Left lung (tissue), 10 donors: ENCODE results near the gene S100A6. TPM values are rescaled to one million over a fixed set of nuclear protein-coding genes. Genes with fewer than 3 reads are reported as not detected.

Experiments used
- ATAC-seq: fragments of 200-7000 bp; cut with Tn5 transposase; one replicate; pipeline ENCODE4 v1.9.1; 2020; ENCODE audit warnings: moderate library complexity
- DNase-seq, 4 donors: peaks; one replicate each; pipeline ENCODE4 v3.0.0-alpha.2; 2013 to 2020
- H3K27ac ChIP-seq, 2 donors: fragments of 200-600 bp; sonication (generic) in 1 of 2; one replicate each; pipeline versions ENCODE4 v1.5.0 to v1.8.0; 2020 to 2021
- H3K27me3 ChIP-seq, 2 donors: fragments of 200-600 bp; sonication (generic) in 1 of 2; one replicate each; pipeline versions ENCODE4 v1.5.0 to v1.8.0; 2020 to 2021
- H3K36me3 ChIP-seq, 2 donors: fragments of 200-600 bp; sonication (generic) in 1 of 2; one replicate each; pipeline versions ENCODE4 v1.5.0 to v1.8.0; 2020 to 2021
- H3K4me1 ChIP-seq, 2 donors: fragments of 200-600 bp; one replicate each; pipeline ENCODE4 v1.8.0; 2021
- H3K4me3 ChIP-seq, 2 donors: fragments of 200-600 bp; sonication (generic) in 1 of 2; one replicate each; pipeline versions ENCODE4 v1.5.0 to v1.8.0; 2020 to 2021; ENCODE audit warnings: mild to moderate bottlenecking in 1 of 2
- H3K9me3 ChIP-seq, 2 donors: fragments of 200-600 bp; sonication (generic) in 1 of 2; one replicate each; pipeline versions ENCODE4 v1.5.0 to v1.8.0; 2020 to 2021
- CTCF ChIP-seq, 2 donors: fragments of 200-600 bp; sonication (generic) in 1 of 2; IDR thresholded peaks; one replicate each; pipeline versions ENCODE4 v1.5.0 to v1.8.0; 2021; ENCODE audit warnings: antibody characterized with exemption in 2 of 2
- intact Hi-C, 2 donors: fragments of 100-400 bp; cut with DNase I; formaldehyde crosslinking; loops; one replicate each; pipeline versions ENCODE4 v1.11.2 to v1.14.2; 2022
- polyA plus RNA-seq, 6 donors: library from polyadenylated mRNA; unstranded; fragments of 120-200 nt; gene quantifications; one replicate each; pipeline ENCODE4 v1.2.1, GENCODE V29; 2013; ENCODE audit not compliant: insufficient read length in 6 of 6
- total RNA-seq, 2 donors: library from RNA; stranded (reverse); fragmentation: NEBNext Ultra II Directional; extraction: Animal tissue kit (Norgen Biotek cat#: 25700); gene quantifications; one replicate each; pipeline ENCODE4 v1.2.1, GENCODE V29; 2021
- donor health status: DM: no; HTN: yes; CAD: no.
- donor health status: DM: no; HTN: no; CAD: no.

The S100A6 gene
- total and polyA plus RNA-seq, 8 donors = 156 to 1,797 (median 210) TPM

DNA sequence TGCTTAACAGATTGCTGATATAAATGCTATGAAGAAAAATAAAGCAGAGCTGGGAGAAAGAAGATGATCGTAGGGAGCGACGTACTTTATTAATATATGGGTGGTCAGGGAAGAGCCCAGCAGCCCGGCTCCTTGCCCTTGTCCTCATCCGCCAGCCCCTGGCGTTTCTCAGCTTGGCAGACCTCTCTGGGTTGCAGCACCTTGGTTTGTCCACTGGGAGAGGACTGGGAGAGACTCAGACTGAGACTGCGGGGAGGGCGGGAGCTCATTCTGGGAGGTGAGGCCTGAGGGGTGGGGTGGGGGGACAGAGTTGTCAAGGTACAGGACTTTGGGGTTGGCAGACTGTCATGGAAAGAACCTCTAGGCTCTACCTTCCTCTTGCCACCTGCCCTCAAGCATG, 16.5 kb upstream of the S100A6 start:
- H3K4me3 ChIP-seq = no peak overlapping the region
- no peaks in the 10 kb centered on the region for H3K36me3 ChIP-seq
- H3K27me3 ChIP-seq = no peaks in the 10 kb centered on the region
- no peak for DNase-seq
- no peak for TF ChIP-seq CTCF (IDR thresholded peaks at IDR 0.05)
- no peak for ATAC-seq
- peaks cover 8 to 67% of the 10 kb centered on the region in 2 donors for H3K4me1 ChIP-seq
- intact Hi-C loops = no loop called here
- no peaks in the 10 kb centered on the region for H3K9me3 ChIP-seq
- H3K27ac ChIP-seq = no peak overlapping the region

DNA sequence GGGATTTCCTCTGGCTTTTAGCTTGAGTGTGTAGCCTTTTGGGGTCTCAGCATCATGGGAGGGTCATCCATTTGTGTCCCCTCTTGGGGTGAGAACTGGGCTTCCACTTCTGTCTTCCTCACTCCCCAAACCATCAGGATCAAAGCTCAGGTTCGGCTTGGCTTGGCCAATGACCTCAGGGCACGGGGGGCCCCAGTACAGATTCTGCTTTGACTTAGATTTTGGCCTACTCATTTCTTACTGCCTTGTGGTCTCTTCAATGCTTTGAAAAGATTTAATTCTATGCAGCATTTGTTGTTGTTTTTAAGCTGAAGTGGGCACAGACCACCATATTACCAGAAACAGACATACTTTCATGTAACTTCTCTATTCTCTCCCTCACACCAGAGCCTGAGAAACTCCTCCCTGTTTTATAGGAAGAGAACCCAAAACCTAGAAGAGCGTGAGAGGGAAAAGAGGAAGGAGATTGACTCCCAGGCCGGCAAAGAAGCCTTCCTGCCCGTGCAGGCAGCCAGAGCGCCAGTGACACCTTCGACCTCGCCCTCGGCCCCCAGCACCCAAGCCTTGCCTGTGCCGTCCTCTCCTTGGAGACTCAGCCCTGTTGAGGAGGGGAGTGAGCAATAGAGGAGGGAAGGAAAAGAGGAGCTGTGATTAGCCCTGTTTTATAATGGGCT, 15.2 kb upstream of the S100A6 start:
- peak overlapping the region in 1 of 2 donors; percentile 73 for H3K27ac ChIP-seq
- no peak for ATAC-seq
- H3K27me3 ChIP-seq = no peaks in the 10 kb centered on the region
- TF ChIP-seq CTCF (IDR thresholded peaks at IDR 0.05) = no peak
- no peaks in the 10 kb centered on the region for H3K9me3 ChIP-seq
- peaks cover 8 to 74% of the 10 kb centered on the region in 2 donors for H3K4me1 ChIP-seq
- peak in 1 of 4 donors; percentile 31 for DNase-seq
- no peak overlapping the region for H3K4me3 ChIP-seq
- intact Hi-C loops = no loop called here
- no peaks in the 10 kb centered on the region for H3K36me3 ChIP-seq

DNA sequence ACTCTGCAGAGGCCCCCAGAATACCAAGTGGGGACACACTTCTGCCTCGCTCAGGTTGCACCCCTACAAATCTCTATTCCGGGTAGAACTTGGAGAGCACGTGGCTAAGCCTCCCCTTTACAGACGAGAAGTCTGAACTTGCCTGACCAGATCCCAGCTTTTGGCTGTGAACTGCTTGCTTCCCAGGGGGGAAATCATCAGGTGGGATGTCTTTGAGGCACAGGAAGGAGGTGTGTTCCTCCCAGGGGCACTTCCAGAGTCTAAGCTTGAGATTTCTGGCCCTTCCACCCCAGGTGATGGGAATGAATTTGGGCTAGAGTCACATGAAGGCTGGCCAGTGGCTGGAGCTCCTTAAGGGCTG, 14.6 kb upstream of the S100A6 start:
- H3K27ac ChIP-seq = peak overlapping the region in 1 of 2 donors; percentile 73
- intact Hi-C loops = no loop called here
- DNase-seq (no peak), ATAC-seq (no peak)
- H3K27me3 ChIP-seq = no peaks in the 10 kb centered on the region
- H3K4me3 ChIP-seq = no peak overlapping the region
- H3K9me3 ChIP-seq = no peaks in the 10 kb centered on the region
- H3K36me3 ChIP-seq = no peaks in the 10 kb centered on the region
- no peak for TF ChIP-seq CTCF (IDR thresholded peaks at IDR 0.05)
- H3K4me1 ChIP-seq = peaks cover 14 to 79% of the 10 kb centered on the region in 2 donors

DNA sequence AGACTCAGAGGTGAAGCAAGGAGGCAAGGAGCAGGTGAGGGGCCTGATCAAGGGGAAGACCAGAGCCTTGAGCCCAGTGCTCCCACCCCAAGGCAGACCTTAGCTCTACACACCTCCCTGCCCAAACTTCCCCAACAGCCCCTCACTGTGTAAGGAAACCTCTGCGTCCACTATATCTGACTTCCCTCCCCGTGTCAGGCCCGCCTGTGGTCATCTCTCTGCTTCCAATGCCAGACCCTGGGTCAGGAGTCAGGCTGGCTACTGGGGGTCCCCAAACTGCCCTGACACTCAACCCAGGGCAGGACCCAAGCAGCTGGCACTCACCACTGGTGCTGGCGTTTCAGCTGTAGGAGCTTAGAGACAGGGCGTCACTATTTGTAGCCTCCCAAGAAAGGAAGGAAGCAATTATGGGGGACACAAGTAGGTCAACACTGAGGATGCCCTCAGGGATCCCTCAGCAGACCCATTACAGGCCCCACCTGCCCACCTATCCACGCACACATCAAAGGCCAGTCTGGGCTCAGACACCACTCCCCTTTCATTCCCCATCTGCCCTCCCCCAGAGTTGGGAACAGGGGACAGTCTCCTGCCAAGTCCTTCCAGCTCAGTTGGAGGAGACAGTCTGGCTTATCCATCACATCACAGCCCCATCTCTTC, 14.1 kb upstream of the S100A6 start:
- DNase-seq (no peak), ATAC-seq (no peak)
- Histone ChIP-seq H3K36me3 (no peaks in the 10 kb centered on the region), H3K4me1 (peaks cover 17 to 85% of the 10 kb centered on the region in 2 donors), H3K27ac (peak overlapping the region; percentile 28 to 73), H3K27me3 (no peaks in the 10 kb centered on the region), H3K9me3 (no peaks in the 10 kb centered on the region), H3K4me3 (no peak overlapping the region)
- intact Hi-C loops = no loop called here
- no peak for TF ChIP-seq CTCF (IDR thresholded peaks at IDR 0.05)
